Measurements from ENCODE around the gene PTRH1. TPM values are rescaled to one million over a fixed set of nuclear protein-coding genes. Genes with fewer than 3 reads are reported as not detected.

PTRH1 gene
- total RNA-seq, 1 donor from 2014 or later, result 13.3 TPM

GRCh38 chr9:127706836-127707241, 8.6 kb downstream of the PTRH1 start, which contains the start of gene CFAP157:
CFAP157 (plus strand) TSS chr9:127706988; CDS start chr9:127707032, 44 bp downstream.
- DNase-seq (no peak), ATAC-seq (ENCODE audit: poor library complexity) (peak; percentile 39)
- intact Hi-C loops (cut with DNase I), result no loop called here

GRCh38 chr9:127705577-127706379, 9.7 kb downstream of the PTRH1 start:
- intact Hi-C loops (cut with DNase I), result no loop called here
- DNase-seq (no peak), ATAC-seq (ENCODE audit: poor library complexity) (no peak)

- DNase-seq (no peak), ATAC-seq (ENCODE audit: poor library complexity) (no peak)
- intact Hi-C loops (cut with DNase I), result no loop called here
Observed at GRCh38 chr9:127703289-127703946, 12.0 kb downstream of the PTRH1 start.

DNA sequence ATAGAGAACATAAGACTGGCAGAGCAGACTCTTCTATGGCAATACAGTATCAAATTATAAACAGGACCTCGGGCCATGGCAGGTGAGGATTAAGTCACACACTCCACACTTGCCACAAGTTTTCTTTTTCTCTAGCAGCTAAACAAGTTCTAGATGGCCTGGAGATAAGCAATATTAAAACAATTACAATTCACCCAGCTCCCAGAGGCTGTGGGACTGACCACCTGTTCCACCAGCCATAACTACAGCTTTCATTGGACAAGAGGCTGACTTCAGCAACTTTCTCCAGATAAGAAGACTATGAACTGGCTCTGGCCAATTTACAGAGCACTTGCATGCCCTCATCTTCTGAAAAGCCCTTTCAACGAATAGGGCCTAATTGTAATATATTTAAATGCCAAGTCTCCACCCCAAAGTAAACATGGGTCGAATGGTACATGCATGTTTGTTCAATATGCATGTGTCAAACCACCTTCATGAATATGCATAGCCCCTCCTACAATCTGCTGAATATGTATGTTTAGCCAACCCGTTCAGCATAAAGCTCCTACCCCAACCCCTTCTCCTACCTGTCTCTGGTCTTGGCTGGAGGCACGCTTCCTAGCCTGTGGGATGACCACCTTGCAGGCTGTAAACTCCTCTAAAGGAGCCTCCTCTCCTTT, 14.7 kb downstream of the PTRH1 start:
- intact Hi-C loops (cut with DNase I), result no loop called here
- ATAC-seq (ENCODE audit: poor library complexity) (no peak), DNase-seq (no peak)

- no peak for ATAC-seq (ENCODE audit: poor library complexity)
- DNase-seq, result no peak
- intact Hi-C loops (cut with DNase I), result no loop called here
Observed at GRCh38 chr9:127700140-127700539, 15.3 kb downstream of the PTRH1 start.

GRCh38 chr9:127698985-127699670, 16.3 kb downstream of the PTRH1 start:
- intact Hi-C loops (cut with DNase I), result no loop called here

DNA sequence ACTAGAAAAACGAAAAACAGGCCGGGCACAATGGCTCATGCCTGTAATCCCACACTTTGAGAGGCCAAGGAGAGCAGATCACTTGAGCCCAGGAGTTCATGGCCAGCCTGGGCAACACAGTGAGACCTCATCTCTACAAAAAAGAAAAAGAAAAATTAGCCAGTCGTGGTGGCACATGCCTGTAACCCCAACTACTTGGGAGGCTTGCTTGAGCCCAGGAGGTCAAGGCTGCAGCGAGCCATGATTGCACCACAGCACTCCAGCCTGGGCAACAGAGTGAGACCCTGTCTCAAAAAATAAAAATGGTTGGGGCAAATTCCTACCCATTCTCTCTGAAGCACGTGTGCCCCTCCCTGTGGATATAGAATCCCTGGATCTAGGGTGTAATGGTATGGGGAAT, 17.1 kb downstream of the PTRH1 start:
- no peak for ATAC-seq (ENCODE audit: poor library complexity)
- DNase-seq, result no peak
- intact Hi-C loops (cut with DNase I), result no loop called here

More at GRCh38 chr9:127698985-127699670, 16.3 kb downstream of the PTRH1 start:
- ATAC-seq (ENCODE audit: poor library complexity) (peak; percentile 99), DNase-seq (peak; percentile 97)

DNA sequence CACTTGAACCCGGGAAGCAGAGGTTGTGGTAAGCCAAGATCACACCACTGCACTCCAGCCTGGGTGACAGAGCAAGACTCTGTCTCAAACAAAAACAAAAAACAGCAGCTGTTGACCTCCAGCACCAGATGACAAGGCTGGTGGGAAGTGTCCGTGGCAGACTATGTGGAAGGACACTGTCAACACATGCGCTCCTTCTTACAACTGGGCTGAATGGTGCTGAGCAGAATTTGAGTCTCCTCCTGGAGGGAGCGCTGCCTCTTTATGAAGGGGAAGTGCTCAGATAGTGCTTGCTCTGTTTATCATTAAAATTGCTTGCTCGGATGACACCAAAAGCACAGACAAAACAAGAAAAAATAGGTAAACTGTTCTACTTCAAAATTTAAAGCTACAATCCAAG, 17.9 kb downstream of the PTRH1 start:
- intact Hi-C loops (cut with DNase I), result no loop called here
- no peak for DNase-seq
- no peak for ATAC-seq (ENCODE audit: poor library complexity)

DNA sequence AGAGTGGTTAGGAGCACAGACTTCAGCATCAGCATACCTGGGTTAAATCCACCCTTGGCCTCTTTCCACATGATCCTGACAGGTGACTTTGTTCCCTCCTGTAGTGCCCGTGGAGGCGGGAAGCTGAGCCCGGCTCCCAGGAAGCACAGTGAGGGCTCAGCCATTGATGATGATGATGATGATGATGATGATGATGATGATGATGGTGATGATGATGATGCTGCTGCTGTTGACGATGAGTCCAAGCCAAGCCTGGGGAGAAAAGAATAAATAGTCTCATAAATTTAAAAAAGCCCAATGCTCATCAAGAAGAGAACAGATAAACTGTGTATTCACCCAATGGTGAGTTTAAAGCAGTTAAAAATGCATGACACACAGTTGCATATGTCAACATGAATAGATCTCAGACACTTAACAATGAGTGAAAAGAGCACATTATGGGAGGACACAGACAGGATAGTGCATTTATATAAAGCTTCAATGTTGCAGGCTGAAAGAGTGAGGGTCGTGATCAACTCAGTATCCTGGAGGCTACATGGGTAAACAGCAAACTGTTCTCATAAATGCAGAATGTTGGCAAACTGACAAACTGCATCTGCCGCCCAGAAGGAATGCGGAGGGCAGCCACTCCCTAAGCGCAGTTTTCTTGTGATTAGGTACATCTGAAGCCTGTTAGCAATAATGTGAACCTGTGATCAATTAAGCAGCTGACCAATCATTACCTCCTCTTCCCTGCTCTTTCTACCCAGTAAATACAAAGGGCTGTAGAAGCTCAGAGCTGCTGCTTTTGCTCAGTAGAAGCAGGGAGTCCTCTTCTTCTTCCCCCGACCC, 20.4 kb downstream of the PTRH1 start:
- ATAC-seq (ENCODE audit: poor library complexity) (no peak), DNase-seq (no peak)
- intact Hi-C loops (cut with DNase I), result no loop called here

DNA sequence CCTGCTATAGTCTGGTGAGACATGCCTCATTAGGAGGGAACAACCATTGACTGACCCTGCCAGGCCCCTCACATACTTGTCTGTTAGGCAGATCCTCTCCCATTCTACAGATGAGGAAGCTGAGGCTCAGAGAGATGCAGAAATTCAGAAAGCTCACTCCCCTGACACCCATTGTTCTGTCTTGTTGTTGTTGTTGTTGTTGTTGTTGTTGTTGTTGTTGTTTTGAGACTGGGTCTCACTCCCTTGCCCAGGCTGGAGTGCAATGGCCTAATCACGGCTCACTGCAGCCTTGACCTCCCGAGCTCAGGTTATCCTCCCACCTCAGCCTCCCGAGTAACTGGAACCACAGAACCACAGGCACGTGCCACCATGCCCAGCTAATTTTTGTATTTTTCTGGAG, 21.8 kb downstream of the PTRH1 start:
- ATAC-seq (ENCODE audit: poor library complexity) (no peak), DNase-seq (no peak)
- intact Hi-C loops (cut with DNase I), result no loop called here

- DNase-seq, result no peak
- intact Hi-C loops (cut with DNase I), result no loop called here
- no peak for ATAC-seq (ENCODE audit: poor library complexity)
Observed at GRCh38 chr9:127693143-127693542, 22.3 kb downstream of the PTRH1 start.

- DNase-seq (no peak), ATAC-seq (ENCODE audit: poor library complexity) (no peak)
- intact Hi-C loops (cut with DNase I), result no loop called here
Observed at GRCh38 chr9:127692071-127692470, 23.4 kb downstream of the PTRH1 start.

DNA sequence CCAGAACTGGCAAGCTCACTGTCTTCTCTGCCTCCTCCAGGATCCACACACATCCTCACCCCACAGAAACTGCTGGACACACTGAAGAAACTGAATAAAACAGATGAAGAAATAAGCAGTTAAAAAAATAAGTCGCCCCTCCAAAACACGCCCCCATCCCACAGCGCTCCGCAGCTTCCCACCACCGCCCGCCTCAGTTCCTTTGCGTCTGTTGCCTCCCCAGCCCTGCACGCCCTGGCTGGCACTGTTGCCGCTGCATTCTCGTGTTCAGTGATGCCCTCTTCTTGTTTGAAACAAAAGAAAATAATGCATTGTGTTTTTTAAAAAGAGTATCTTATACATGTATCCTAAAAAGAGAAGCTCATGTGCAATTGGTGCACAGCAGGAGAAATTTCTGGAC, 24.7 kb downstream of the PTRH1 start:
- no peak for DNase-seq
- intact Hi-C loops (cut with DNase I), result no loop called here
- ATAC-seq (ENCODE audit: poor library complexity), result no peak

- ATAC-seq (ENCODE audit: poor library complexity) (no peak), DNase-seq (no peak)
- intact Hi-C loops (cut with DNase I), result no loop called here
Observed at GRCh38 chr9:127689329-127690000, 26.0 kb downstream of the PTRH1 start.

DNA sequence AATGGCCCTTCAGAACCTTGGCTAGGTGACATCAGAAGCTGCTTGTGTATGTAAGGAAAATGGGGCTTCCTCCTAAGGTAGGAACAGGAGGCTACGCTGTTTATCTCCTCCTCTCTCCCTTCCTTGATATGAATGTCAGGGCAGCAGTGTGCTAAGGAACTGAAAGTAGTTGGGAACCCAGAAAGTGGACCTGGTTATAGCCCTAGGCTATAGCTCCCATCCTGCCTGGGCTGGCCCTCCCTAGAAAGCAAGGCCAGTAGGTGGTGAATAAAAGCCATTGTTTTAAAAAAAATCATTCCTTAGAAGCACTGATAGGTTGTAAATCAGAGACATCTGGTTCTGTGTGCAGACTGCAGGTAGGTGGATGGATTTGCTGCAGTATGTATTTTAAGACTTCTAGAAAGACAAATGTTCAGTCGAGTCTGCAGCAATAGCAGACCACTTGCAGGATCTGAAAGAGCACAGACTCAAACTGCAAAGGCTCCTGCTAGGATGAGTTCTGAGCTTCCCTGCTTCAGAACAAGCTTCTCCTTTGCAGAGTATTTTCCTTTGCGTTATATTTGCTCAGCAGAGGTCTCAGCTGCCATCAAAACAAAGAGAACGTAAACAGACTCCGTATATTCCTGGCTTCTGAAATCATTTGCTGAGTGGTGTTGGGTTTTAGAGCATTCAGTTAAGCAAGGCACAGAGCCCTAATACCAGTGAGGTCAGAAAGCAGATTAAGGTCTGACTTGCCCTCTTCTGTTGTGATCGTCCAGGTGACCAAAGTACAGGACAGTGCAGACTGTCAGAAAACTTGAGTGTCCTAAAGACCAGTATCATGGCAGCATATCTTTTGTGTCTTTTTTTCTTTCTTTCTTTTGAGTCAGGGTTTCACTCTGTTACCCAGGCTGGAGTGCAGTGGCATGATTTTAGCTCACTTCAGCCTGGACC, 28.7 kb downstream of the PTRH1 start:
- intact Hi-C loops (cut with DNase I), result no loop called here
- ATAC-seq (ENCODE audit: poor library complexity), result no peak
- DNase-seq, result no peak

DNA sequence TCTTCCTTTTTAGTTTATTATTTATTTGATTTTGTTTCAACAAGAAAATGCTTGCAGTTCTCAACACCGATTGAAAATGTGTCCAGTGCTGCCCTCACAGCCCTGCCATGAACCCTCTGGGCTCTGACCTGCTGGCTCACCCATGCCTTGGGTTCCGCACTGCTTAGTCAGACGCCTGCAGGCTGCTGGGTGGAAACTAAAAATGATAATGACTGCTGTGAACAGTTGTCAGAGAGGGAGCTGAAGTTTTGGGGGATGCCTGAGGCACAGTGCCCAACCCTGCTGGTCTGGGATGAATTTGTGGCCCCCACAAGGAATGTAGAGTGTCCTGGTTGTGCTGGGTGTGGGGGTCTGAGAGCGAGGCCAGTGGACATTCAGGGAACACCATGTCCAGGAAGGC, 30.9 kb downstream of the PTRH1 start:
- intact Hi-C loops (cut with DNase I), result no loop called here
- ATAC-seq (ENCODE audit: poor library complexity) (no peak), DNase-seq (no peak)

GRCh38 chr9:127683723-127684122, 31.7 kb downstream of the PTRH1 start:
- no peak for ATAC-seq (ENCODE audit: poor library complexity)
- intact Hi-C loops (cut with DNase I), result no loop called here
- DNase-seq, result no peak

Measured in Right ventricle myocardium superior (tissue), 1 donor.